WTC11 (cell line): ENCODE results near the gene NSDHL. TPM values are rescaled to one million over a fixed set of nuclear protein-coding genes. Genes with fewer than 3 reads are reported as not detected.

ENCODE experiments used
- ATAC-seq: fragments of 200-7000 bp; cut with Tn5 transposase; 2 replicates; pipeline ENCODE4 v1.10.0; 2021; ENCODE audit warnings: mild to moderate bottlenecking, moderate library complexity
- CTCF ChIA-PET: fragments of 300-600 bp; sonication (Branson Sonifier 250); formaldehyde crosslinking; loops from one replicate; lab custom pipeline; 2021; ENCODE audit warnings: antibody characterized with exemption; lab: Charles Lee
- POLR2A ChIA-PET: fragments of 350-600 bp; sonication (Branson Sonifier 250); formaldehyde crosslinking; loops from one replicate; lab custom pipeline; 2021; ENCODE audit warnings: antibody characterized with exemption; lab: Charles Lee
- DNase-seq: peaks from one replicate; pipeline ENCODE4 v3.0.0; 2021; ENCODE audit warnings: low spot score
- H3K27ac Mint-ChIP-seq: 2 replicates; pipeline ENCODE4 v1.8.0; 2021; ENCODE audit warnings: mixed read lengths
- H3K27me3 Mint-ChIP-seq: 2 replicates; pipeline ENCODE4 v1.8.0; 2021; ENCODE audit warnings: low read depth, mild to moderate bottlenecking, moderate library complexity, mixed read lengths
- H3K36me3 Mint-ChIP-seq: 2 replicates; pipeline ENCODE4 v1.8.0; 2021; ENCODE audit warnings: mixed read lengths
- H3K4me1 Mint-ChIP-seq: 2 replicates; pipeline ENCODE4 v1.8.0; 2022; ENCODE audit warnings: mixed read lengths
- H3K4me3 Mint-ChIP-seq: 2 replicates; pipeline ENCODE4 v1.8.0; 2021; ENCODE audit warnings: mild to moderate bottlenecking, moderate library complexity, mixed read lengths
- H3K9me3 Mint-ChIP-seq: 2 replicates; pipeline ENCODE4 v1.8.0; 2021; ENCODE audit warnings: mixed read lengths
- ATF1 ChIP-seq: sonication (generic); formaldehyde crosslinking; IDR thresholded peaks from 2 replicates; pipeline ENCODE4 v1.8.1; 2023; ENCODE audit warnings: mild to moderate bottlenecking, moderate library complexity, missing genetic modification reagents
- ATF2 ChIP-seq: sonication (generic); formaldehyde crosslinking; IDR thresholded peaks from 2 replicates; pipeline ENCODE4 v1.8.1; 2022; ENCODE audit warnings: low read depth, missing genetic modification reagents, borderline replicate concordance
- CREB1 ChIP-seq: sonication (generic); formaldehyde crosslinking; IDR thresholded peaks from 2 replicates; pipeline ENCODE4 v1.8.0; 2023; ENCODE audit warnings: mild to moderate bottlenecking, missing genetic modification reagents
- E2F1 ChIP-seq: sonication (generic); formaldehyde crosslinking; IDR thresholded peaks from 2 replicates; pipeline ENCODE4 v1.8.0; 2022; ENCODE audit warnings: mild to moderate bottlenecking, missing genetic modification reagents
- E2F5 ChIP-seq: sonication (generic); formaldehyde crosslinking; IDR thresholded peaks from 2 replicates; pipeline ENCODE4 v1.8.1; 2022; ENCODE audit warnings: mild to moderate bottlenecking, moderate library complexity, missing genetic modification reagents
- ERG ChIP-seq: fragments of 250-450 bp; sonication (Bioruptor Pico); IDR thresholded peaks from 2 replicates; pipeline ENCODE4 v1.8.0; 2021; ENCODE audit warnings: mild to moderate bottlenecking
- GRHL2 ChIP-seq: fragments of 250-450 bp; sonication (Bioruptor Pico); IDR thresholded peaks from 2 replicates; pipeline ENCODE4 v1.8.0; 2022; ENCODE audit warnings: mild to moderate bottlenecking, moderate library complexity; ENCODE audit not compliant: insufficient replicate concordance, severe bottlenecking
- KAT7 ChIP-seq: sonication (generic); formaldehyde crosslinking; IDR thresholded peaks from 2 replicates; pipeline ENCODE4 v1.8.1; 2023; ENCODE audit warnings: missing genetic modification reagents, mild to moderate bottlenecking, borderline replicate concordance
- MLX ChIP-seq: sonication (generic); formaldehyde crosslinking; IDR thresholded peaks from 2 replicates; pipeline ENCODE4 v1.8.1; 2023; ENCODE audit warnings: mild to moderate bottlenecking, missing genetic modification reagents, moderate library complexity
- MXD4 ChIP-seq: fragments of 250-450 bp; sonication (Bioruptor Pico); IDR thresholded peaks from 2 replicates; pipeline ENCODE4 v1.8.0; 2021; ENCODE audit warnings: mild to moderate bottlenecking, moderate library complexity, borderline replicate concordance
- NFYB ChIP-seq: sonication (generic); formaldehyde crosslinking; conservative IDR thresholded peaks from 2 replicates; pipeline ENCODE4 v1.8.0; 2022; ENCODE audit warnings: low read depth, missing genetic modification reagents
- NR3C1 ChIP-seq: sonication (generic); formaldehyde crosslinking; conservative IDR thresholded peaks from 2 replicates; pipeline ENCODE4 v1.8.1; 2023; ENCODE audit warnings: low read depth, mild to moderate bottlenecking, missing genetic modification reagents
- PREB ChIP-seq: sonication (generic); formaldehyde crosslinking; IDR thresholded peaks from 2 replicates; pipeline ENCODE4 v1.8.1; 2022; ENCODE audit warnings: mild to moderate bottlenecking, missing genetic modification reagents, moderate library complexity, borderline replicate concordance
- RELA ChIP-seq: sonication (generic); formaldehyde crosslinking; IDR thresholded peaks from 2 replicates; pipeline ENCODE4 v1.8.1; 2022; ENCODE audit warnings: missing genetic modification reagents, mild to moderate bottlenecking, borderline replicate concordance
- RORB ChIP-seq: fragments of 250-450 bp; sonication (Bioruptor Pico); IDR thresholded peaks from 2 replicates; pipeline ENCODE4 v1.9.0; 2021; ENCODE audit warnings: mild to moderate bottlenecking
- TEAD1 ChIP-seq: sonication (generic); formaldehyde crosslinking; IDR thresholded peaks from 2 replicates; pipeline ENCODE4 v1.8.0; 2022; ENCODE audit warnings: mild to moderate bottlenecking, missing genetic modification reagents
- TEAD4 ChIP-seq: sonication (generic); formaldehyde crosslinking; IDR thresholded peaks from 2 replicates; pipeline ENCODE4 v1.8.0; 2022; ENCODE audit warnings: mild to moderate bottlenecking, missing genetic modification reagents
- USF1 ChIP-seq: sonication (generic); formaldehyde crosslinking; IDR thresholded peaks from 2 replicates; pipeline ENCODE4 v1.8.0; 2022; ENCODE audit warnings: mild to moderate bottlenecking, missing genetic modification reagents
- ZNF219 ChIP-seq: sonication (generic); formaldehyde crosslinking; IDR thresholded peaks from 2 replicates; pipeline ENCODE4 v1.8.0; 2023; ENCODE audit warnings: missing genetic modification reagents, mild to moderate bottlenecking, borderline replicate concordance
- ZNF281 ChIP-seq: sonication (generic); formaldehyde crosslinking; IDR thresholded peaks from 2 replicates; pipeline ENCODE4 v1.8.0; 2023; ENCODE audit warnings: mild to moderate bottlenecking, missing genetic modification reagents
- ZNF423 ChIP-seq: fragments of 250-450 bp; sonication (Bioruptor Pico); IDR thresholded peaks from 2 replicates; pipeline ENCODE4 v2.1.2; 2022; ENCODE audit warnings: mild to moderate bottlenecking, moderate library complexity
- total RNA-seq: library from RNA; stranded (reverse); gene quantifications from 3 replicates; pipeline ENCODE4 v1.2.3, GENCODE V29; 2021

Gene NSDHL
- total RNA-seq, 1 experiment from 2014 or later = 22.5 TPM

GRCh38 chrX:152873361-152873760, 42.5 kb downstream of the NSDHL start (continued):
- TF ChIP-seq PREB (CRISPR knock-in tag) (no peak), MLX (CRISPR knock-in tag) (no peak), NFYB (no peak), TEAD1 (CRISPR knock-in tag) (no peak), TEAD4 (CRISPR knock-in tag) (no peak), NR3C1 (CRISPR knock-in tag) (no peak), ERG (CRISPR knock-in tag) (no peak), ATF1 (CRISPR knock-in tag) (no peak)

- no peak for ATAC-seq
- H3K9me3 Mint-ChIP-seq = peaks cover 3% of the 10 kb centered on the region; the same call in 1 of the 2 replicates
These were observed 46.3 kb downstream of the NSDHL start for GRCh38 chrX:152876931-152877840.

More at GRCh38 chrX:152876931-152877840, 46.3 kb downstream of the NSDHL start:
- no peaks in the 10 kb centered on the region for H3K36me3 Mint-ChIP-seq
- peaks cover 18% of the 10 kb centered on the region for H3K27me3 Mint-ChIP-seq
- CTCF ChIA-PET = no interaction called here
- no peak overlapping the region for H3K4me3 Mint-ChIP-seq
- H3K4me1 Mint-ChIP-seq = 0 out of 2 replicates have a peak, but pooled peaks cover 3% of the 10 kb centered on the region
- H3K27ac Mint-ChIP-seq = no peak overlapping the region
- POLR2A ChIA-PET = no interaction called here
- TF ChIP-seq MXD4 (CRISPR knock-in tag) (no peak), RELA (no peak), GRHL2 (CRISPR knock-in tag) (no peak), KAT7 (no peak), ZNF423 (CRISPR knock-in tag) (no peak), ATF1 (CRISPR knock-in tag) (no peak), RORB (no peak), CREB1 (no peak), USF1 (CRISPR knock-in tag) (no peak), ZNF281 (CRISPR knock-in tag) (no peak), E2F1 (CRISPR knock-in tag) (no peak), TEAD4 (CRISPR knock-in tag) (no peak), ZNF219 (CRISPR knock-in tag) (no peak), E2F5 (CRISPR knock-in tag) (no peak), ATF2 (CRISPR knock-in tag) (no peak)
- DNase-seq = no peak
